ENCODE results near the gene RPH3AL.
"Not testable (repeated sequence)": the region's sequence is repeated elsewhere in the genome, so short reads cannot be mapped to it uniquely, and the experiment has no call there.

RPH3AL gene

DNA sequence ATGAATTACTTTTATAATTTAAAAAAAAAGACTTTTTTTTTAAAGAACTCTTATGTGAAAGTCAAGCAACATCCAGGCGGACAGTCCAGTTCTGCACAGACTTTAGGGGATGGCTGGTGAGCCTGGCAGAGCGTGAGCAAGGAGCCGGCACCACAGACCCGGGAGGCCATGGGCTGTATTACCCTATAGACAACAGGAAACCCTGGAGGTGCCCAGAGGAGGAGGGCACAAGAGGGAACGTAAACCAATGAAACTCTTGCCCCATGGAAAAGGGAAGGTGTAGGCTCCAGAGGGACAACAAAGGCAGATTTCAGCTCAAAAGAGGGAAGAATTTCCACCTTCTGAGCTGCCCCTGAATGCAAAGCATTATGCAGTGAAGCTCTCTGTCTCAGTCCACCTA, 25.5 kb upstream of the RPH3AL start:
- DNase-seq = no peak

DNA sequence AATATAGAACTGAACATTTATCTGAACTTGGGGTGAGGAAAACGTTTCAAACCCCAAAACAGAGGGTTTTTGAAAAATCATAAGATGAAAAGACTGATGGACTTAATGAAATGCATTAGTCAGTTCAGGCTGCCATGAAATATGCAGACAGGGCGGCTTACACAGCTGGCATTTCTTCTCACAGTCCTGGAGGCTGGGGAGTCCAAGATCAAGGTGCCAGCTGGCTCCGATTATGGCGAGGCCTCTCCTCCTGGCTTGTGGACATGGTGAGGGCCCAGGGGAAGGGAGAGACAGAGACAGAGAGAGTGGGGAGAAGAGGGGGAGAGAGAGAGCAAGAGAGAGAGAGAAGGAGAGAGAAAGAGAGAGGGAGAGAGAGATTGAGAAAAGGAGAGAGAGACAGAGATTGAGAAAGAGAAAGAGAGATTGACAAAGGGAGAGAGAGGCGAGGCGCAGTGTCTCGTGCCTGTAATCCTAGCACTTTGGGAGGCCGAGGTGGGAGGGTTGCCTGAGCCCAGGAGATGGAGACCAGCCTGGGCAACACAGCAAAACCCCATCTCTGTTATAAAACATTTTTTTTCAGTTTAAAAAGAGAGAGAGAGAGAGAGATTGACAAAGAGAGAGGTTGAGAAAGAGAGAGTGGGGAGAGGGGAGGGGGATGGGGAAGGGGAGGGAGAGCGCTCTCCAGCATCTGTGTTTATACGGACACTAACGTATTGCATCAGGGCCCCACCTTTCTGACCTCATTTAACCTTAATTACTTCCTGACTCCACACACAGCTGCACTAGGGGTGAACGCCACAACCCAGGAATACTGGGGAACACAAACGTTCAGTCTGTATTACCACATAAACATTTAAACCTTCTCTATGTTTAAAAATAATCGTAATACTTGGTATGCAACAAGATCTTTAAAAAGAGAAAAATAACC, 24.6 kb upstream of the RPH3AL start:
- DNase-seq = no peak

DNA sequence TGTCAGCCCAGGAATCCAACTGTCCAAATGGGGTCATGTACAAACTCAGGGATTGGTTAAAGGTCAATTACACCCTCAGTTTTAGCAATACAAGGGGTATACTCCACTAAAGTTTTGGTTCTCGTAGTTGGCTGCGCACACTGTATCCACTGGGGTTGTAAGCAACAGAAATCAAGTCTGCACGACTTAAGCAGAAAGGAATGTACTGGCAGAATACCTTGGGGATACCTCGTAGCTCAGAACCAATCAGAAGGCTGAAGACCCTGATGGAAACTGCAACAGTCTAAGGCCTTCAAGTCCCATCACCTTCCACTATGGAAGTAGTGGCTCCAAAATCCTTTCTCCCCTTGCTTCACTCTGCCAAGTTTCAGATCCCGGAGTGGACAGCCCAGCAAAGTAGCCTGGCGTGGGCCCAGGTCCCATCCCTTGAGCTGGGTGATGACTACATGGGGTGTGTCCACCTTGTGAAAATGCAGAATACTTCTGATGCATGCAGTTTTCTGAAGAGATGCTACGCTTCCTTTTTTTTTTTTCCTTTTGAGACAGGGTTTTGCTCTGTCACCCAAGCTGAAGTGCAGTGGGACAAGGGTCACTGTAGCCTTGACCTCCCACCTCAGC, 21.1 kb upstream of the RPH3AL start:
- no peak for DNase-seq

- DNase-seq = no peak
Measured at GRCh38 chr17:372157-373152, 19.8 kb upstream of the RPH3AL start.

DNA sequence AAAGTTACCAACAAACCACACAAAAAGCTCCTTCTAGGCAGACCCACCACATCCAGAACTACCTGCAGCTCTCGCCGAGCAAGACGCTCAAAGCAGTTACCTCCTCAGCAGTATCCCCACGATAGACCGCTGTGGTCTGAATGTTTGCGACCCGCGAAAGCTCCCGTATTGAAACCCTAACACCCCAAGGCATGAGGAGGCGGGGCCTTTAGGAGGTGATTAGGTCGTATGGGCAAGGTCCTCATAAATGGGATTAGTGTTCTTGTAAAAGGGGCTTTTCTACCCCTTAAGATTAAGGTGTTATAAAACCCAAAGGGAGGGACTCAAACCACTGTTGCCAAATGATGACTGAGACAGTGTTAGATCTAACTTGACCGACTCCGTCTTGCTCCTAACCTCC, 19.0 kb upstream of the RPH3AL start:
- DNase-seq = no peak

GRCh38 chr17:367656-368055, 15.0 kb upstream of the RPH3AL start:
- not testable (repeated sequence) for DNase-seq

GRCh38 chr17:366657-367615, 14.3 kb upstream of the RPH3AL start:
- DNase-seq = not testable (repeated sequence)

DNA sequence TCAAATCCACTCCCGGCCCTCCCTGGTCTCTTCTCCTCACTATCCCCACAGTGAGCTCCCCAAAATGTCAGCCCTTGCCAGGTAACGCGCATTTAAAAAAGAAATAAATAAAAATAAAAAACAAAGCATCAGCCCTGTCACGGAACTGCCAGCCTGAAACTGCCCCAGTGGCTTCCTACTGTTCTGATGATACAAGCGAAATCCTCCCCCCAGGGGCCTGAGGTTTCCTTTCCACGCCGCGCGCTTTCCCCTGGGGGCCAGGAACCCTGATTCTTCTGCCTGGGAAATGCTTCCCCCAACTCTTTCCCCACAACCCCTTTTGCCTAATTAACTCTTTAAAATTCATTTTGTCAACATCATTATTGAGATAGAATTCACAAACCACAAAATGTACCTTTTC, 12.2 kb upstream of the RPH3AL start:
- DNase-seq = no peak

GRCh38 chr17:364308-364707, 11.7 kb upstream of the RPH3AL start:
- no peak for DNase-seq

DNA sequence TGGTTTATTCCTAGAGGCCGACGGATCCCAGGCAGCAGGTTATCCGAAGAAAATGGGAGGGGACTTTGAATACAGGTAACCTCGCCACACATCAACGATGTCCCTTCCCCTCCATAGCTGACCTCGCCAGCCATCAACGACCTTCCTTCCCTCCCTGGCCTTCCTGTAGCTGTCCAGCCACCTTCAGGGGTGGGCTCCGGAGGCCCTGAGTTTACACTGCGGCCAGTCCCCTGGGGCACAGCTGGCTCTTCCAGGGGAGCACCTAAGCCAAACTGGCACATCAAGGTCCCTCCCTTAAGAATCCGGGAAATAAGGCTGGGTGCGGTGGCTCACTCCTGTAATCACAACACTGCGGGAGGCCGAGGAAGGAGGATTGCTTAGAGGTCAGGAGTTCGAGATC, 10.1 kb upstream of the RPH3AL start:
- DNase-seq = no peak

- DNase-seq = no peak
Measured at GRCh38 chr17:360092-360750, 7.6 kb upstream of the RPH3AL start.

GRCh38 chr17:358491-359151, 6.0 kb upstream of the RPH3AL start:
- DNase-seq = no peak

GRCh38 chr17:357644-358043, 5.0 kb upstream of the RPH3AL start:
- DNase-seq = no peak

DNA sequence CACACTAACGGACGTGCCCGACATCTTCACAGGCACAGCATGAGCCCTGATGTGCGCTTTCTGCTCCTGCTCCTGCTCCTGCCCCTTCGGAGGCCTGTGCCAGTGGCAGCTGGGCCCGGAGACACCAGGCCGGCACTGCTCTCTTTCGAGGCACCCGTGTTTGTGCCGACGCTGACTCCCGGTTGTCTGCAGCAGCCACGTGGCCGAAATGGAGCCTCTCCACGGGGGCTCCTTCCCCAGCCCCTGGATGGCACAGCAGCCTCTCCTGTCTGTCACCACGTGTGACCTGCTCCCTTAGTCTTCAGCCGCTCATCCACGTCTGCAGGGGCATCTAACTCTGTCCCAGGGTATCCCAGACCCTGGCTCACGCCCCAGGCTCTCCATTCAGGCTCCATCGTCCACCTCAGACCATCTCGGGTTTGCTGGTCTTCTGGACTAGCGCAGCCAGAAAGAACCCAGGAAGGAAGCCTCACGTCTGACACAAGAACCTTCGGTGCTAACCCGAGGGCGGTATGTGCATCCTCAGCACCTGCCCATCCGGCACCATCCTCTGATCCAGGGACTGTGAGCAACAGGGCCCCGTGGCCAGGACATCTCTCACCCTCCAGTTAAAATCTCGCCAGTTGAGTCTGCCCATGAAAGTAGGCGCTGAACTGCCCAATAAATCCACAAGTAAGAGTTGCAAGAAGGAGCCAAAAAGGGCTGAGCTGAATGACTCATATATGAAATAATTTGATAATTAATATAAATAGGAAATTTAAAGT, 4.2 kb upstream of the RPH3AL start:
- no peak for DNase-seq

DNA sequence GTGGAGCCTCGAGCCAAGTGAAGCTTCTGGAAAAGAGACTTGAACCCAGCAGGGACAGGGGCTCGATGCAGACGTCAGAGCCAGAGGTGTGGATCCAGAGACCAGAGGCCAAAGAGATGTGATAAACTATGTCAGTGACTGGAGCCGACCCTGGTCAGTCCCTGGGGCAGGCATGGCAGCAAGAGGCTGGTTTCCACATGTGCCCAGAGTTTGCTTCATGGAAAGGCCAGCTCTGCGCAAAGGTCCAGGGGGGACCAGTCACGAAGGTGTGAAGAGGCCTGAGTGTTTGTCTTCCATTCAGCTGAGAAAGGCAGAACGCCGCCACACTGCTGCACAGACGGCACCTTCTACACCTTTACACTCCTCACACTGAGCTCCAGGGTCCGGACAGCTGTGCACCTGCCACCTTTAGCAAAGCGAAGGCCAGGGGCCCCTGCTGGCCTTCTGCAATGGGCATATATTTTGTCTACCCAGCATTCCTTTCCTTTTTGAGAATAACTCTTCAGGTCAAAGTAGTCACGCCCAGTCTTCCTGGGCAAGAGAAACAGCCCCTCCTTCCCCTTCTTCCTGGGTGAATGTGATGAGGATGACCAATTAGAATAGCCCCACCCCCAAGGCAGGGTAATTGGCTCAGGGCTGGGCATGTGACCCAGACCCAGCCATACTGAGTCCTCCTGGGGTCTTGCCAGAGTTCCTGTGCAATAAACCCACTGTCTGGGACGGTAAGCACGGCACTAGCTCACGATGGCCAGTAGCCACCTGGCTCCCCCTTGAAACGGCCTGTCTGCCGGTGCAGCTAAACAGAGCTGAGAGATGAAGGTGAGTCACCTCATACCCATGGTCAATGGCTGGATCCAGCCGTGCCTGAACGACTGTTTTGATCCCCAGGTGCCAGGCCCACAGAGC, 2.3 kb upstream of the RPH3AL start:
- no peak for DNase-seq

- no peak for DNase-seq
Measured at GRCh38 chr17:353838-354234, 1.2 kb upstream of the RPH3AL start.

DNA sequence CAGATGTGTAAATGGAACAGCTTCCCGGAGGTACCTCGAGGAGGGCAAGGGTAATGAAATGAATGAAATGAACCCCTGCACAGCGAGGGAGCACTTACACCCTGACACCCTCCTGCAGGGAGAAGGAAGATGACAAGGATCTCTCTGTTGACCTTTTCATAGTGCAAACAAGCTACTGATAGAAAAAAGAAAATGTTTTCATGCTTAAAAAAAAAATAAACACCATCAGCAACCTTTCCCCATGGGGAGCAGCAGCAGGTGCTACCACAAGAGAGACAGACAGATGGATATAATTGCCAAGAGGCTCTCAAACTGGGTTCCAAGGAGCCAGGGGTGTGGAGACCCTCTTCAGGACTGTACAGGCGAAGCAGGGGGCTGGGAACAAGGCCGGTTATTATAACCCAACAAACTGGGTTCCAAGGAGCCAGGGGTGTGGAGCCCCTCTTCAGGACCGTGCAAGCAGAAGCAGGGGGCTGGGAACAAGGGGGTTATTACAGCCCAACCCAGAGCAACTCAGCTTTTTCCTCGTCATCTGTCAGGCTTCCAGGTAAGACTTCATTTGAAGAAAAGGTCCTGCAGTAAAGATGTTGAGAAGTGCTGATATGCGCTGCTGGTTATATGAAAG, 718 bp upstream of the RPH3AL start:
- no peak for DNase-seq

DNA sequence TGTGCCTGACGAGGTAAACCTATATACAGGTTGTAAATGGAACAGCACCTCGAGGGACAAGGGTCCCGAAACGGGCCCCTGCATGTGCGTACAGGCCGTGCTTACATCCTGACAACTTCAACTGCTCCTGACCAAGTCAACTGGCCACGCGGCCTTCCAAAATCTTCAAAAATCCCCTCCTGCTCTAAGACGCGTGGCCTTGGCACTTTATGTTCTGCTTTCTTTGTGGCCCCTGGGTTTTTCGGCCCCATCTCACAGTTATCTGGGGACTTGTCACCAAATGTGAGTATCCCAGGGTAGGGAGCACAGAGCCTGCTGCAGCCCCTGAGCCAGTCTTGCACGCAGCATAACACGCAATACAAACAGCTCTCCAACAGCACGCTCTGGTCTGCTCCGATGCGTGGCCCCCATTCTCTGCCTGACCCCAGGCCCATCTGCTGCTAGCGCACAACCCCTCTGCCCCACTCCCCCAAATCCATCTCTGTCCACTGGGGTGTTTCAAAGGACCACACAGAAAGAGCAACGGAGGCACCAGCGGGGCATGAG, 659 bp downstream of the RPH3AL start:
- DNase-seq = no peak

Data from stimulated activated CD4-positive, alpha-beta T cell treated with anti-CD3 and anti-CD28 coated beads, Interleukin-2, amount 100 ng/mL, for 24 hours (primary cell).